Adrenal gland (tissue), 12 donors: ENCODE measurements around the gene INSRR. TPM values are rescaled to one million over a fixed set of nuclear protein-coding genes. Genes with fewer than 3 reads are reported as not detected.
A peak's percentile ranks its signal among the peaks of the same experiment; 100 is the strongest.

Source experiments
- DNase-seq, 7 donors: peaks; one replicate each; pipeline ENCODE4 v3.0.0-alpha.2; 2019 to 2020
- H3K27ac ChIP-seq, 5 donors: fragments of 200-600 bp; sonication (generic) in 4 of 5; 1 replicate in 3 of 5; 2 replicates in 2 of 5; pipeline versions ENCODE4 v1.5.1 to v1.8.0; 2016 to 2020; ENCODE audit warnings: mild to moderate bottlenecking in 1 of 5
- H3K27me3 ChIP-seq: fragments of 200-600 bp; 2 replicates; pipeline ENCODE4 v1.8.0; 2021
- H3K36me3 ChIP-seq, 2 donors: fragments of 200-600 bp; replicated peaks in 1 of 2; 1 replicate in 1 of 2; 2 replicates in 1 of 2; pipeline versions ENCODE4 v1.5.1 to v1.8.0; 2018 to 2022
- H3K4me1 ChIP-seq, 2 donors: fragments of 200-600 bp; replicated peaks in 1 of 2; 1 replicate in 1 of 2; 2 replicates in 1 of 2; pipeline versions ENCODE4 v1.5.1 to v1.8.0; 2018 to 2021
- H3K4me3 ChIP-seq, 4 donors: fragments of 200-600 bp; sonication (generic) in 3 of 4; one replicate each; pipeline ENCODE4 v1.5.1; 2016 to 2018
- H3K9me3 ChIP-seq, 3 donors: fragments of 200-600 bp; sonication (generic) in 1 of 3; replicated peaks in 1 of 3; 1 replicate in 2 of 3; 2 replicates in 1 of 3; pipeline versions ENCODE4 v1.5.1 to v1.8.0; 2016 to 2021
- CTCF ChIP-seq, 6 experiments: fragments of 450-650 bp in 4 of 6; fragments of 200-600 bp in 2 of 6; sonication (generic) in 1 of 6; IDR thresholded peaks; 1 replicate in 5 of 6; 2 replicates in 1 of 6; pipeline versions ENCODE4 v1.5.1 to v1.8.0; 2016 to 2021; ENCODE audit warnings: antibody characterized with exemption in 6 of 6, mild to moderate bottlenecking in 2 of 6, moderate library complexity in 1 of 6
- POLR2A ChIP-seq, 2 donors: fragments of 450-650 bp; IDR thresholded peaks; one replicate each; pipeline ENCODE4 v1.6.1; 2017; ENCODE audit warnings: antibody characterized with exemption in 2 of 2, mild to moderate bottlenecking in 2 of 2, moderate library complexity in 1 of 2
- WGBS, 4 donors: extraction: QIAGEN DNeasy Blood & Tissue Kit in 2 of 4; methylation state at CpG; one replicate each; pipeline versions ENCODE4 v1.1.5 to v1.1.7; 2013 to 2017; 5-methylcytosine and 5-hydroxymethylcytosine counted together
- intact Hi-C, 2 donors: fragments of 100-400 bp; cut with DNase I; formaldehyde crosslinking; loops; one replicate each; pipeline versions ENCODE4 v1.14.1 to v1.15.0; 2022 to 2023
- polyA plus RNA-seq, 3 donors: library from polyadenylated mRNA; stranded (reverse); fragments of 200-250 nt in 2 of 3; fragments of 350-450 nt in 1 of 3; fragmentation: Illumina TruSeq in 1 of 3; extraction: RNeasy Lipid Tissue Mini Kit (QIAGEN cat#74804) in 1 of 3; gene quantifications; one replicate each; pipeline ENCODE4 v1.2.3, GENCODE V29; 2013 to 2014
- total RNA-seq, 9 donors: library from RNA; depleted of rRNA in 4 of 9; stranded (reverse); fragments of >200 nt in 4 of 9; fragments of 120-200 nt in 1 of 9; fragmentation: NEBNext Ultra II Directional in 1 of 9; extraction: Animal tissue kit (Norgen Biotek cat#: 25700) in 1 of 9; gene quantifications; one replicate each; pipeline versions ENCODE4 v1.1.0 to v1.2.4, GENCODE V29; 2013 to 2023
- donor health status: healthy with polysubstance abuse.
- donor health status: Bipolar disorder and iron deficiency.
- donor health status: DM: yes; HTN: yes; CAD: no.
- donor health status: DM: no; HTN: no; CAD: no.
- donor health status: DM: no; HTN: no; CAD: no.
- donor health status: DM: yes; HTN: yes; CAD: no.

The INSRR gene
- total and polyA plus RNA-seq, 12 donors = 0.04 to 8.7 (median 0.35) TPM; not detected in 2

- DNase-seq = no peak
- WGBS, 4 donors = 59 to 74% (median 69%) methylated on average over 12 of the region's 12 CpGs
- no peaks in the 10 kb centered on the region for H3K36me3 ChIP-seq
- H3K27me3 ChIP-seq = no peaks in the 10 kb centered on the region
- peaks cover 0 to 25% of the 10 kb centered on the region in 2 donors for H3K4me1 ChIP-seq
- H3K4me3 ChIP-seq = no peak overlapping the region
- TF ChIP-seq CTCF (IDR thresholded peaks at IDR 0.05) (no peak), POLR2A (IDR thresholded peaks at IDR 0.05) (no peak)
- H3K9me3 ChIP-seq = no peaks in the 10 kb centered on the region
- H3K27ac ChIP-seq = peak overlapping the region in 3 of 5 donors; percentile 12 to 90 (median 84)
- intact Hi-C loops = no loop called here
Measured at GRCh38 chr1:156898971-156899664, 40.2 kb upstream of the INSRR start.

GRCh38 chr1:156898161-156898566 lies 39.2 kb upstream of the INSRR start:
- Histone ChIP-seq H3K4me1 (peaks cover 0 to 21% of the 10 kb centered on the region in 2 donors), H3K36me3 (no peaks in the 10 kb centered on the region), H3K27me3 (peaks cover 6% of the 10 kb centered on the region), H3K9me3 (no peaks in the 10 kb centered on the region), H3K27ac (peak overlapping the region in 4 of 5 donors; percentile 24 to 90 (median 69)), H3K4me3 (no peak overlapping the region)
- peak; percentile 45 to 81 (median 58) for DNase-seq
- no peak for TF ChIP-seq POLR2A (IDR thresholded peaks at IDR 0.05)
- no peak for TF ChIP-seq CTCF (IDR thresholded peaks at IDR 0.05)
- intact Hi-C loops = no loop called here
- 26 to 45% (median 39%) methylated on average over 11 to 13 of the region's 13 CpGs for WGBS, 4 donors

- peaks cover 8% of the 10 kb centered on the region for H3K27me3 ChIP-seq
Measured at GRCh38 chr1:156897078-156897825, 38.3 kb upstream of the INSRR start.

More at GRCh38 chr1:156897078-156897825, 38.3 kb upstream of the INSRR start:
- TF ChIP-seq CTCF (IDR thresholded peaks at IDR 0.05) = no peak
- TF ChIP-seq POLR2A (IDR thresholded peaks at IDR 0.05) = no peak
- no peaks in the 10 kb centered on the region for H3K36me3 ChIP-seq
- H3K27ac ChIP-seq = peak overlapping the region in 4 of 5 donors; percentile 24 to 90 (median 69)
- DNase-seq = no peak
- WGBS, 4 donors = 69 to 71% (median 71%) methylated on average over 9 to 14 of the region's 14 CpGs
- peaks cover 0 to 28% of the 10 kb centered on the region in 2 donors for H3K4me1 ChIP-seq
- H3K4me3 ChIP-seq = no peak overlapping the region
- intact Hi-C loops = no loop called here
- H3K9me3 ChIP-seq = no peaks in the 10 kb centered on the region
